ENCODE measurements around the gene DLX4.

DLX4 gene

DNA sequence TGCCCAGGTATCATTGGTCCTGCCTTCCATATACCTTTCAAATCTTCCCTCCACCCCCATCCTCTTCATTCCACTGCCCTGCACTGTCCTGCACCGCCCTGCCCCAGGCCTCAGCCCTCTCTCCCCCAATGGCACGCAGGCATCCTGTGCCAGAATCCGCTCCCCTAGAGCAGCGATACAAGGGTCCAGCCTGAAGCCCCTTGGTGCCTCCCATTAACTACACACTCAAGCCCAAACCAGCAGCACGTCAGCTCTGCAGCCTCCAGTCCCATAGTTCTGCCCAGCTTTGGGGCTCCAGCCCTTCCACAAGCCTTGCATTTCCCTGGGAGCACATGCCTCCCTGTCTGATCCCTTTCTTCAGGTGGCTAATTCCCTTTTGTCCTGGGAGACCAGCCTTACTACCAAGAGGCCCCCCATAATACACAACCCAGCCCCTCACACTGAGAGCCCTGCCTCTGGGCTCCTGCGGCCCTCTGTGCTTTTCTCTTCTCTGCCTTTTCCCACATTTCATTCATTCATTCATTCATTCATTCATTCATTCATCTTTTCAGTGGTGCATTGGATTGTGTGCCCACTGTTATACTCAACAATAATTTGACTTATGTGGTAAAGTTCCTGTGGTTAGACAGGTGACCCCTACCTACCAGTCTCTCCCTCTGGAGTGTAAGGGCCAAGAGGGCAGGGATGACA, 52.8 kb downstream of the DLX4 start:
- TF ChIP-seq, protein P1, sequence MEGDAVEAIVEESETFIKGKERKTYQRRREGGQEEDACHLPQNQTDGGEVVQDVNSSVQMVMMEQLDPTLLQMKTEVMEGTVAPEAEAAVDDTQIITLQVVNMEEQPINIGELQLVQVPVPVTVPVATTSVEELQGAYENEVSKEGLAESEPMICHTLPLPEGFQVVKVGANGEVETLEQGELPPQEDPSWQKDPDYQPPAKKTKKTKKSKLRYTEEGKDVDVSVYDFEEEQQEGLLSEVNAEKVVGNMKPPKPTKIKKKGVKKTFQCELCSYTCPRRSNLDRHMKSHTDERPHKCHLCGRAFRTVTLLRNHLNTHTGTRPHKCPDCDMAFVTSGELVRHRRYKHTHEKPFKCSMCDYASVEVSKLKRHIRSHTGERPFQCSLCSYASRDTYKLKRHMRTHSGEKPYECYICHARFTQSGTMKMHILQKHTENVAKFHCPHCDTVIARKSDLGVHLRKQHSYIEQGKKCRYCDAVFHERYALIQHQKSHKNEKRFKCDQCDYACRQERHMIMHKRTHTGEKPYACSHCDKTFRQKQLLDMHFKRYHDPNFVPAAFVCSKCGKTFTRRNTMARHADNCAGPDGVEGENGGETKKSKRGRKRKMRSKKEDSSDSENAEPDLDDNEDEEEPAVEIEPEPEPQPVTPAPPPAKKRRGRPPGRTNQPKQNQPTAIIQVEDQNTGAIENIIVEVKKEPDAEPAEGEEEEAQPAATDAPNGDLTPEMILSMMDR (conservative IDR thresholded peaks at IDR 0.05): no peak
- H3K27ac ChIP-seq: no peak overlapping the region

DNA sequence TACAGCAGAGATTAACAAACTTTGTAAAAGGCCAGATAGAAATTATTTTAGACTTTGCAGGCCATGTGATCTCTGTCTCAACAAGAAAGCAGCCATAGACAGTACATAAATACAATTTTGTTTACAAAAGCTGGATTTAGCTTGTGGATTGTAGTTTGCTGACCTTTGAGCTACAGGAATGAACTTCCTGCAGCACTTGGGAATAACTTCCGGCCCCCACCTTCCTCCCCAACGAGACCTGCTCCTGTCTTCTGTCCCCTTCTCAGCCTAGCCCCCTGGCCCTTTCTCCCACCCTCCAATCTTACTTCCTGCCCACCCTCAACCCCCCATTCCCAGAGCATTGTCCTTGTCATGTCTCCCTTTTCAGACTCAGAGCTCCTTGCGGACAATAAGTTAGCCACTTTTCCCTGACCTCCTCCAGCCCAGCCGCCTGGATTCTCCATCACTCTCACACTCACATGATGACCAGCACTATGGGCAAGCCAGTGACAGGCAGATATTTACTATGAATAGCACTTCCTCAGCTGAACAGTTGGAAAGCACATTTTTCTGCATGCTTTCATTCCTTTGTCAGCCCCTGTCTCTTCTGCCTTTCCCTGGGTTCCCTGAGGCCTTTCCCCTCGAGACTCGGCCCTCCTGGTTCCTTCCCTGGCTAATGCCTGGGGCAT, 53.6 kb downstream of the DLX4 start:
- TF ChIP-seq, protein P1 (conservative IDR thresholded peaks at IDR 0.05): no peak
- no peak overlapping the region for H3K27ac ChIP-seq

DNA sequence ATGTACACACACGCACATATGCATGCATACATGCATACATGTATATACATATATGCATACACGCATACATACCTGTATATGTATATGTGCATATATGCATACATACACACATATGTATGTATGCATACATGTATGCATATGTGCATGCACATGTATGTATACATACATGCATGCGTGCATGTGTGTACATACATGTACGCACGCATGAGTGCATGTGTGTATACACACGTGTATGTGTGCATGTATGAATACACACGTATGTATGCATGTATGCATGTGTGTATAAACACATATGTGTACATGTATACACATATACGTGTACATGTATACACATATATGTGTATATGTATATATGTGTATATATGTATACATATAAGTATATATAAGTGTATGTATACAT, 54.5 kb downstream of the DLX4 start:
- H3K27ac ChIP-seq: no peak overlapping the region
- TF ChIP-seq, protein P1 (conservative IDR thresholded peaks at IDR 0.05): no peak
